Kidney epithelial cell (primary cell): ENCODE measurements around the gene PHTF1. TPM values are rescaled to one million over a fixed set of nuclear protein-coding genes. Genes with fewer than 3 reads are reported as not detected.

ENCODE experiments used
- DNase-seq: peaks from one replicate; pipeline ENCODE4 v3.0.0-alpha.2; 2010; ENCODE audit warnings: low read depth
- H3K27me3 ChIP-seq: 2 replicates; pipeline ENCODE4 v1.6.0; 2011; ENCODE audit warnings: low read length; ENCODE audit not compliant: control insufficient read depth, insufficient read depth
- H3K36me3 ChIP-seq: 2 replicates; pipeline ENCODE4 v1.5.1; 2011; ENCODE audit warnings: low read length; ENCODE audit not compliant: control insufficient read depth, insufficient read depth
- H3K4me3 ChIP-seq: 2 replicates; pipeline ENCODE4 v1.5.1; 2011; ENCODE audit warnings: low read depth, mild to moderate bottlenecking, control low read depth, low read length
- CTCF ChIP-seq: IDR thresholded peaks from 2 replicates; pipeline ENCODE4 v1.5.1; 2011; ENCODE audit warnings: mild to moderate bottlenecking, moderate library complexity, low read length, control low read depth, inconsistent platforms; ENCODE audit not compliant: insufficient read depth, poor library complexity, severe bottlenecking
- total RNA-seq: library from RNA; depleted of rRNA; stranded (reverse); fragments of >200 nt; gene quantifications from 2 replicates; pipeline ENCODE4 v1.2.3, GENCODE V29; 2015

Gene PHTF1
- total RNA-seq, 1 donor from 2014 or later, result 22.5 TPM

- TF ChIP-seq CTCF, result no peak
- Histone ChIP-seq H3K27me3 (no peaks in the 10 kb centered on the region), H3K36me3 (no peaks in the 10 kb centered on the region), H3K4me3 (no peak overlapping the region)
- no peak for DNase-seq
Observed at GRCh38 chr1:113657126-113657525, 102.2 kb downstream of the PHTF1 start.

- Histone ChIP-seq H3K36me3 (no peaks in the 10 kb centered on the region), H3K27me3 (no peaks in the 10 kb centered on the region), H3K4me3 (no peak overlapping the region)
- no peak for TF ChIP-seq CTCF
- DNase-seq, result no peak
Observed at GRCh38 chr1:113654883-113655282, 104.4 kb downstream of the PHTF1 start.

- no peak for DNase-seq
- no peaks in the 10 kb centered on the region for H3K27me3 ChIP-seq
- no peak overlapping the region for H3K4me3 ChIP-seq
- no peaks in the 10 kb centered on the region for H3K36me3 ChIP-seq
- no peak for TF ChIP-seq CTCF
Observed at GRCh38 chr1:113653741-113654140, 105.5 kb downstream of the PHTF1 start.

- H3K27me3 ChIP-seq, result no peaks in the 10 kb centered on the region
- TF ChIP-seq CTCF, result no peak
- no peak for DNase-seq
- no peaks in the 10 kb centered on the region for H3K36me3 ChIP-seq
- H3K4me3 ChIP-seq, result no peak overlapping the region
Observed at GRCh38 chr1:113652771-113653170, 106.5 kb downstream of the PHTF1 start.

DNA sequence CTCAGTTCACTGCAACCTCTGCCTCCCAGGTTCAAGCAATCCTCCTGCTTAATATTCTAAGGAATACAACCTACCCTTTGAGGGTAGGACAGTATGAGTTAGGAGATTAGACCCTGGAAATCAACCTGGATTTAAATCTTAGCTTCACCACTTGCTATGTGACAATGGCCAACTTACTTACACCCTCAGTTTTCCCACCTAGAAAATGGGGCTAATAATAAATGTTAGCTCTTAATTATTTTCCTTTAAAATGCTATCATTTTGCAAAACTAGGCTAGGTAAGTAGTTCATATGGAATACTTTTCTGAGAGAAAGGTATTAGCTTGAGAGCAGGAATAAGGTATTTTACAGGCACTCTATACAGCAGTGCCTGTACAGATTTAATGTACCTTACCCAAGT is 110.8 kb downstream of the PHTF1 start:
- no peak for DNase-seq
- H3K36me3 ChIP-seq, result no peaks in the 10 kb centered on the region
- H3K4me3 ChIP-seq, result no peak overlapping the region
- no peak for TF ChIP-seq CTCF
- H3K27me3 ChIP-seq, result no peaks in the 10 kb centered on the region

GRCh38 chr1:113647164-113647563 is 112.1 kb downstream of the PHTF1 start:
- Histone ChIP-seq H3K4me3 (no peak overlapping the region), H3K36me3 (no peaks in the 10 kb centered on the region), H3K27me3 (no peaks in the 10 kb centered on the region)
- no peak for TF ChIP-seq CTCF
- DNase-seq, result no peak
